A673 (cell line): ENCODE results near the gene JMJD1C. TPM values are rescaled to one million over a fixed set of nuclear protein-coding genes. Genes with fewer than 3 reads are reported as not detected.

Experiments used
- BruUV-seq: library from RNA; stranded (reverse); fragments of 400-500 nt; replicated peaks from 2 replicates; lab custom pipeline; 2021; lab: Mats Ljungman, UMichigan
- CTCF ChIA-PET: fragments of 300-600 bp; sonication (Branson Sonifier 250); formaldehyde crosslinking; loops from one replicate; lab custom pipeline; 2022; ENCODE audit warnings: antibody characterized with exemption; lab: Charles Lee
- POLR2A ChIA-PET: fragments of 300-600 bp; sonication (Branson Sonifier 250); formaldehyde crosslinking; loops from one replicate; lab custom pipeline; 2022; ENCODE audit warnings: antibody characterized with exemption; ENCODE audit not compliant: low non-redundant PET; lab: Charles Lee
- DNase-seq: peaks from one replicate; pipeline ENCODE4 v3.0.0-alpha.2; 2015; ENCODE audit warnings: low spot score
- H3K27ac ChIP-seq: fragments of 200-600 bp; sonication (generic); 2 replicates; pipeline ENCODE4 v1.5.1; 2016; ENCODE audit warnings: mixed run types, low read depth, mild to moderate bottlenecking, mixed read lengths, antibody characterized with exemption, low read length; ENCODE audit not compliant: poor library complexity, severe bottlenecking
- H3K27me3 ChIP-seq: fragments of 200-600 bp; sonication (generic); replicated peaks from 2 replicates; pipeline ENCODE4 v1.6.1; 2017; ENCODE audit warnings: mixed run types, low read depth, mild to moderate bottlenecking, mixed read lengths, antibody characterized with exemption, low read length; ENCODE audit not compliant: insufficient read depth, poor library complexity
- H3K36me3 ChIP-seq: fragments of 200-600 bp; sonication (generic); 2 replicates; pipeline ENCODE4 v1.6.1; 2016; ENCODE audit warnings: mixed run types, mild to moderate bottlenecking, mixed read lengths, antibody characterized with exemption, low read length; ENCODE audit not compliant: insufficient read depth, poor library complexity, severe bottlenecking
- H3K4me1 ChIP-seq: fragments of 200-600 bp; sonication (generic); 2 replicates; pipeline ENCODE4 v1.6.1; 2017; ENCODE audit warnings: mixed run types, mild to moderate bottlenecking, mixed read lengths, antibody characterized with exemption, low read length; ENCODE audit not compliant: insufficient read depth, poor library complexity, severe bottlenecking
- H3K4me3 ChIP-seq: fragments of 200-600 bp; sonication (generic); 2 replicates; pipeline ENCODE4 v1.5.1; 2016; ENCODE audit warnings: low read depth, mixed run types, mild to moderate bottlenecking, mixed read lengths, low read length; ENCODE audit not compliant: poor library complexity, severe bottlenecking
- H3K9me3 ChIP-seq: fragments of 200-600 bp; sonication (generic); 2 replicates; pipeline ENCODE4 v1.6.1; 2016; ENCODE audit warnings: mixed run types, low read depth, mild to moderate bottlenecking, mixed read lengths, antibody characterized with exemption, low read length; ENCODE audit not compliant: poor library complexity, severe bottlenecking
- EZH2 ChIP-seq: fragments of 200-600 bp; sonication (generic); IDR thresholded peaks from 2 replicates; pipeline ENCODE4 v1.6.1; 2017; ENCODE audit warnings: borderline replicate concordance, low read depth, mild to moderate bottlenecking, mixed read lengths, antibody characterized with exemption, low read length; ENCODE audit not compliant: poor library complexity, severe bottlenecking
- intact Hi-C: fragments of 100-400 bp; cut with micrococcal nuclease; formaldehyde crosslinking; loops from one replicate; pipeline ENCODE4 v1.10.0; 2022; ENCODE audit not compliant: unreplicated experiment
- total RNA-seq: library from RNA; stranded (reverse); gene quantifications from 2 replicates; pipeline ENCODE4 v1.2.3, GENCODE V29; 2021
- TF ChIP-seq, protein P1 (sequence below): fragments of 300-800, 200-600 bp; sonication (generic); conservative IDR thresholded peaks from 2 replicates; pipeline ENCODE4 v1.5.1; 2017; ENCODE audit warnings: low read depth, mild to moderate bottlenecking, antibody characterized with exemption, low read length, moderate library complexity, mixed read lengths

JMJD1C gene
- total RNA-seq, 1 experiment from 2014 or later, result 71.4 TPM

DNA sequence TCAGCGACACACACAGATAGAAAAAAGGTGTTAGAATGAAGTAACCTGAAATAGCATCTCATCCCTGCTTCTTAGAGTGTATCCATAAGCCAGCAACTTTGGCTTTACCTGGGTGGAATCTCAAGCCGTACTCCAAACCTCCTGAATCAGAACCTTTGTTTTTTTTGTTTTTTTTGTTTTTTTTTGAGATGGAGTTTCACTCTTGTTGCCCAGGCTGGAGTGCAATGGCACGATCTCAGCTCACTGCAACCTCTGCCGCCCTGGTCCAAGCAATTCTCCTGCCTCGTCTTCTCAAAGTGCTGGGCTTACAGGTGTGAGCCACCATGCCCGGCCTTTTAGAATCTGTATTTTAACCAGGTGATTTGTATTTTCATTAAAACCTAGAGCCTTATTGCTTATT is 323.6 kb downstream of the JMJD1C start:
- Histone ChIP-seq H3K9me3 (no peaks in the 10 kb centered on the region), H3K27me3 (no peaks in the 10 kb centered on the region), H3K27ac (no peak overlapping the region), H3K4me1 (peaks cover 13% of the 10 kb centered on the region), H3K36me3 (no peaks in the 10 kb centered on the region), H3K4me3 (no peak overlapping the region)
- ChIA-PET POLR2A (no interaction called here), CTCF (no interaction called here)
- intact Hi-C loops, result no loop called here
- TF ChIP-seq EZH2, result no peak
- TF ChIP-seq, protein P1, sequence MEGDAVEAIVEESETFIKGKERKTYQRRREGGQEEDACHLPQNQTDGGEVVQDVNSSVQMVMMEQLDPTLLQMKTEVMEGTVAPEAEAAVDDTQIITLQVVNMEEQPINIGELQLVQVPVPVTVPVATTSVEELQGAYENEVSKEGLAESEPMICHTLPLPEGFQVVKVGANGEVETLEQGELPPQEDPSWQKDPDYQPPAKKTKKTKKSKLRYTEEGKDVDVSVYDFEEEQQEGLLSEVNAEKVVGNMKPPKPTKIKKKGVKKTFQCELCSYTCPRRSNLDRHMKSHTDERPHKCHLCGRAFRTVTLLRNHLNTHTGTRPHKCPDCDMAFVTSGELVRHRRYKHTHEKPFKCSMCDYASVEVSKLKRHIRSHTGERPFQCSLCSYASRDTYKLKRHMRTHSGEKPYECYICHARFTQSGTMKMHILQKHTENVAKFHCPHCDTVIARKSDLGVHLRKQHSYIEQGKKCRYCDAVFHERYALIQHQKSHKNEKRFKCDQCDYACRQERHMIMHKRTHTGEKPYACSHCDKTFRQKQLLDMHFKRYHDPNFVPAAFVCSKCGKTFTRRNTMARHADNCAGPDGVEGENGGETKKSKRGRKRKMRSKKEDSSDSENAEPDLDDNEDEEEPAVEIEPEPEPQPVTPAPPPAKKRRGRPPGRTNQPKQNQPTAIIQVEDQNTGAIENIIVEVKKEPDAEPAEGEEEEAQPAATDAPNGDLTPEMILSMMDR, result no peak
- DNase-seq, result no peak
- no TSS peak for BruUV-seq

DNA sequence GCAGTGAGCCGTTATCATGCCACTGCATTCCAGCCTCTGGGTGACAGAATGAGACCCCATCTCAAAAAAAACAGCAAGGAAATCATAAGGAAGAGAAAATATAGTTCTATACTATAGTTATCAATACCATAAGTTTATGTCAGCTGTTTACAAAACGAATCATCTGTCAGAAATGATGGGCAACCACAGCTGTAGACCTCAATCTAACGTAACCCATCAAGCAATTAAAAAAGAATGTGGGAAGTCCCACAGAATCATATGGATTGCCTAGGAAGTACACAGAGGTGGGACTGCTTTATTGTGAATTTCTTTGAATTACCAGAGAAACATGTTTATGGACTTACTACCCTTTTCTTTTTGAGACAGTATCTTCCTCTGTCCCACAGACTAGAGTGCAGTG is 325.7 kb downstream of the JMJD1C start:
- H3K27me3 ChIP-seq, result no peaks in the 10 kb centered on the region
- intact Hi-C loops, result no loop called here
- H3K4me3 ChIP-seq, result no peak overlapping the region
- ChIA-PET POLR2A (interaction anchor here (0.6 kb wide), 1 partner anchor 34 kb away, joined by 4 read pairs; no protein-coding TSS in a partner anchor), CTCF (no interaction called here)
- no peaks in the 10 kb centered on the region for H3K4me1 ChIP-seq
- DNase-seq, result no peak
- TF ChIP-seq EZH2, result no peak
- TF ChIP-seq, protein P1, result no peak
- no peaks in the 10 kb centered on the region for H3K36me3 ChIP-seq
- no TSS peak for BruUV-seq
- no peak overlapping the region for H3K27ac ChIP-seq
- H3K9me3 ChIP-seq, result no peaks in the 10 kb centered on the region

DNA sequence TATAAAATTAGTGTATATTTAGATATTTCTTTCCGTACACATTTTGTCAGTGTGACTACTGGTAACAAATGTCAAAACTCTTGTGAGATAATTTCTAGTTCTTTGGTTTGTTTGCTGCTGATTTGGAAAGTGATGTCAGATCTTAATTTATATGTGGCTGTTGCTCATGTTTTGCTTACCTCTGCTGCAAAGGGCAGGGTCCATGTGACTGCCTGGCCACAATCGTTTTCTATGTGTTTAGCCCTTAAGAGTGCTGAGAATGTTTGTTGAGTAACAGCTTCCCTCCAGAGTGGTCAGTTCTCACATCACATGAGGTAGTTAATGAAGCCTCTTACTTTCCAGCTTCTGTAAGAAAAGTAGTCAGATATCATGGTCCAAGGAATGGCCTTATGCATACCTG is 328.5 kb downstream of the JMJD1C start:
- ChIA-PET POLR2A (no interaction called here), CTCF (no interaction called here)
- TF ChIP-seq EZH2, result no peak
- no peaks in the 10 kb centered on the region for H3K27me3 ChIP-seq
- no peaks in the 10 kb centered on the region for H3K36me3 ChIP-seq
- no peaks in the 10 kb centered on the region for H3K9me3 ChIP-seq
- DNase-seq, result no peak
- H3K4me1 ChIP-seq, result no peaks in the 10 kb centered on the region
- intact Hi-C loops, result no loop called here
- no peak overlapping the region for H3K4me3 ChIP-seq
- BruUV-seq, result no TSS peak
- H3K27ac ChIP-seq, result no peak overlapping the region

DNA sequence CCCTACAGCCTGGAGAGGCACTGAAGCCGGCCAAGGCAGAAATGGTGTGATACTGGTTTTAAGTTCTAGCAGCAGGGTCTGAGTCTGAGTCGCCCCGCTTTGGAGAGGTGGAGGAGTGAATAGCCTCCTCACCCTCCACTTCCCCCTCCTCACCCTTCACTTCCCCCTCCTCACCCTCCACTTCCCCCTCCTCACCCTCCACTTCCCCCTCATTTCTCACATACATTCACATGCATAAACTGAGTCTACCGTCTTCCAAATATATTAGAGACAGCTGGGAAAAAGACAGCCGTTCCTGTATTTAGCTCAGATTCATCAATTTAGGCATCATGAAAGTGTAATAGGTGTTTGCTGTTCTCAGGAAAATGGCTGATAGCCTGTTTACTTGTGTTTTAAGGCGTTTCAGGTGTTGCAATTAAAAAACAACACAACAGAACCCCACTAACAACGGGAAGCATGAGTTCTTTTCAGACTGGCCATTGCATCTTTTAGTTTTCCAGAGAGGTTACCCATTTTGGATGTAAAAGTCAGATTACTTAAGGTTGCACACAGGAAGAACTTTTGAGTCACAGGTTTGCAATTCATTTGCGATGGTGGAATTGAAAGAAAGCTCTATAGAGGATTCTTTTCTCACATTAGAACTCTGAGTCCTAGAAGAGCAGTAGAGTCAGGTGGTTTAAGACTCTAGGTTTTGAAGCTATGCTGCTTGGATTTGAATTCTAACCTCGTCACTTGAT is 331.8 kb downstream of the JMJD1C start:
- H3K36me3 ChIP-seq, result no peaks in the 10 kb centered on the region
- peak overlapping the region; percentile 87 for H3K27ac ChIP-seq
- H3K9me3 ChIP-seq, result no peaks in the 10 kb centered on the region
- no TSS peak for BruUV-seq
- ChIA-PET POLR2A (interaction anchor here (0.6 to 0.7 kb wide), 2 partner anchors 579 to 722 kb away, joined by 3 to 5 read pairs; no protein-coding TSS in a partner anchor), CTCF (interaction anchor here (0.6 kb wide), 1 partner anchor 691 kb away, joined by 4 read pairs; no protein-coding TSS in a partner anchor)
- intact Hi-C loops, result loop anchor here (2.0 kb wide), 1 partner anchor 319 kb away; no protein-coding TSS in a partner anchor
- no peak for TF ChIP-seq EZH2
- TF ChIP-seq, protein P1, result 0 out of 2 replicates have a peak, but pooled peaks have one; percentile 7
- H3K27me3 ChIP-seq, result no peaks in the 10 kb centered on the region
- DNase-seq, result no peak
- H3K4me1 ChIP-seq, result no peaks in the 10 kb centered on the region
- peak overlapping the region; percentile 85 for H3K4me3 ChIP-seq
